HS-5 (cell line): ENCODE results near the gene GALNTL6.
A peak's percentile ranks its signal among the peaks of the same experiment; 100 is the strongest.

ENCODE experiments used
- DNase-seq: peaks from one replicate; pipeline ENCODE4 v3.0.0-alpha.2; 2012; ENCODE audit warnings: low read depth

GALNTL6 gene

DNA sequence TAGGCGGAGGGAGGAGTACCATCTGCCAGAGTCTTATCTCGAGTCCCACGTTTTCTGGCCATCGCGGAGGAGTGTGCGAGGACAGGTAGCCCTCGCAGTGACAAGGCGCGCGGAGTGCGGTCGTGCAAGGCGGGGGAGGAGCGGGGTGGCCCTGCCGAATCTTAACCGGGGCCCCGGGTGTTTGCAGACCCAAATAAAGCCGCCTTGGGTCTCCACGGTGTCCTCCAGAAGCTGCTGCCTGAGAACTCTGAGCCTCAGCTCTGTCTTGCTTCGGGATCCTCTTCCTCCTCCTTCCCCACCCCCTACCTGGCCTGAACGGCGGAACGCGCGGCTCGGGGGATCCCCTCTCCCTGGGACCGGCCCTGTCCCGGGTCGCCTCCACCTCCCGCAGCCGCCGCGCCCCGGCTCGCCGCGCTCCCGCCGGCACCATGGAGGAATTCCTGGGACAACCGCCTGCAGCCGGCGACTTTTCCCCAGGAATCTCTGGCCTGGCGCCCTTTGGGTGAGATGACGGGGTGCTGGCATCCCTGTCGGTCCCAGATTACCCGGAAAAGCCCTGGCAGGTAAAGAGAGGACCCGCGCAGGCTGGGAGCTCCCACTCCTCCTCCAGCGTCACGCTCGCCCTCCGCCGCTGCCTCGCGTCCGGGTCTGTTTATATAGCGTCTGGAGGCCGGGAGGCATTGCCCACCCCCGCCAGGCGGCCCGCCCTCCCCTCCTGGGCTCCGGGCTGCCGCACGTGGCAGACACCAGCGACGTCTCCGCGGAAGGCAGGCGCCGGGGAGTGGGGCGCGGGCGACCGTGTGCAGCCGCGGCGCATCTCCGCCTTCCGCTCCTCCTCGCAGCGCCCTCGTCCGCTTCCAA, at the start of gene GALNTL6:
Gene GALNTL6, plus strand, starts transcription at position 740 of the 861 bp plus-strand sequence.
- DNase-seq: peak; percentile 19

DNA sequence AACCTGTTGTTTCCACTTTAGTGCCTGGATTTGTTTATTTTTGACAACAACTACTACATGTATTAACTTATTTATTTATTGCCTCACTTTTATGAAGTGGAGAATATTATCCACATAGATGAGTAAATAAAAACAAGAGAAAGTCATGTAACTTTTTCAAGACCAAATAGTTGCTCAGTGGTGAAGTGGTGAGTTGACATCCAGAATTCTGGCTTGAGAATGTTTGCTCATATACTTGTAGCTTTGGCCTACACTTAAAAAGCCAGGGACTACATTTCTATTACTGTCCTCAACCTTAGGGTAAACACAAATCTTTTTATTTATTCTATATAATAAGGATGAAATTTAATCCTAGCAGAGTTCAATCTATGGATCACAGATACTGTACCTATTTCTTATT, 47.7 kb upstream of the GALNTL6 start:
- no peak for DNase-seq

DNA sequence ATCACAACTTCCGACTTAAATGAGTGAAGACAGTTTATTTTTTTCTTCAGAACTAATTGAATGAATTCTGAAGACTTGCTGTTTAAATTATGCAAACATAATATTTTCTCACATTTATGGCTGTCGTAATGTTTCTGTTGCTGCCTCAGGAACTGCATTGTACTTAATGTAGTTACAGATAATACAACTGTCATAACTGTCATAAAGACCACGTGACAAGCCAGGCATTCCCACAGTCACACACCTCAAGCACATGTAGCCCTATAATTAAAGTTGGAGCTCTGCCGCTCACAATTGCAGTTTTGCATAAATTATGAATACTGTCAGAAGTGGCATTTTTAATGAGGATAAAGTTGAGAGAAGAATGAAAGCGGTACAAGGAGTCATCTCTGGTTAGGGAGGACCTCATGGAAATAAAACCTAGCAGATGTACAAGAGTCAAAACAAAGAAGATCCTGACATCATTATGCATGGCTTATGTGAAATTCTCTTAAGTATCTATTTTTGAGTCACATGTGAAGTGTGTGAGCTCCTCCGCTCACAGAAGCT, 38.5 kb upstream of the GALNTL6 start:
- DNase-seq: no peak

DNA sequence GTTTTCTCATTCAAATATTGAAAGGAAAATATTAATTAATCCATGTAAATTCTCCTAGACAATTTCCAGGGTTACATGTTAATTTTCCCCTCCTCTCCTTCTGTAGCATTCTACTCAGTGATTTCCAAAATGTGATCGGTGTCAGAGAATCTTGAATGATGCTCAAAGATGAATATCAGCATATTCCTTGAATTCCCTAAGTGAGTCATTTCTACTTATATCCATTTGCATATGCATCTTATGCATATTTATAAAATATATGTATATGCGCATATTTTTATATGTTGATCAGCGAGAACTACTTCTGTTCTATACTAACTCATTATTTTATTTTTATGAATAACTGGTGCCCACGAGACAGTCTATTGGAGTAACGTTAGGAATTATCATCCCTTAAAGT, 33.9 kb upstream of the GALNTL6 start:
- DNase-seq: no peak

DNA sequence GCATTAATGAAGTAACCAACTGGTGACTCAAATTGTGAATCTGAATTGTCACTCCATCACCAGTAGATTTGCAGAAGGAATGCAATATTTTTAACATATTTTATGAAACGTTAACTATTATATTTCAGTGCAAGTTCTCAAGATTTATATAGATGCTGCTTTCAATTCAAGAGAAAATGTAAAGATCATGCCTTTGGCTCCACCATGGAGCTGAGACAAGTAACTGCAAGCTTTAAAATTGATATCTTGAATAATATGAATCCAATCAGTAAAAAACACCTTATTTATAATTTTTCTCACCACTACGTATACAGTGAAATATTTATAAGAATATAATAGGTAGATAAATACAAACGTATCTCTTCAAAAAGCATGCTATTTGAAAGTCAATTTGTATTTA, 27.8 kb upstream of the GALNTL6 start:
- no peak for DNase-seq

DNA sequence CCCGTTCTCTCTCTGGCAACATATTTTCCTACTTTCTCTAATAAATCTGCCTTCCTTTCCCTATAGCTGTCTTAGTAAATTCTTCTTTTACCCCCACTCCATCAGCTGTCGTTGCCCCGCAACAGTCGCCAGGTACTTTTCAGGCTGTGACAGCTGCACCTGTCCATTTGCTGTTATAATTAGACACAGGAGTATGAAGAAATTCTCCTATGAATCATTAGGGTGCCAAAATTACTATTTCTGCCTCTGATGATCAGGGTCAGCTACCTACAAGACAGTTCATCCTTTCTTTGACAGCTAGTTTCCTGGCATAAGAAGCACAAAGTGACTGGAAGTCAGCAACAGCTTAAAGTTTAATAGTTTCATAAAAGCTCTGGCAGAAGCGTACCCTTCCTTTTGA, 19.5 kb upstream of the GALNTL6 start:
- no peak for DNase-seq

DNA sequence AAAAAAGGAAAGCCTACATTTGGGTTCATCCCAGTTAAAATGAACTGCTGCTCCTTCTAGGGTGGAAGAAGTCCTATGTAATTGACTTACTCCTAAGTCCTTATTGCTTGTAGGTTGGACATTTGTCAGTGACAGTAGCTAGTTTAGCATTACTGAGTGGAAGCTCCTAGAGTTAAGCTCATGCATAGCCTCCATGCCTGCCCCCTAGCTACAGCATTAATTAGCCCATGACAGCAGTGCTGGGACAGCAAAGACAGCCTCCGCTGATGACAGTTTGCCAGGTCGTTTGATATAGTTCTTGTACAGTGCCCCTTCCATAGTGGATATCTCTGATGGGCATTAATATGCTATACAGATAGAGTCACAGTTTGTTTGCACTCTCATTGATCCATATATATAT, 18.7 kb upstream of the GALNTL6 start:
- no peak for DNase-seq

DNA sequence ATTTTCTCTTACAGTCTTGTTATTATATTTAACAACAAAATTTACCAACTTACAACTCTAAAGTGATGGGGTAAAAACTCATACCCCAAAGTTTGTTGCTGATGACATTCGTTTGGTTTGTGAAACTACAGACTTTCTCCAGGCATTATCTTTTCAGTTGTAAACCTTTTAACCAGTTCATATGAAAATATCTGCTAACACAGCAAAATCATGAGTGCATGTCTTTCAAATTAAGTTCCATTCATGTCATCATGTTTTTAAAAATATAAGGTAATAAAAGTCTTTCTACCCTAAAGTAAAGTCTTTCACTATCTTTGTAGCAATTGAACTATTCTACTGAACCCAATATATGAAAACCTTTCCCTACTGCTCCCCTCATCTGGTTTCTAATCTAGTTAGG, 3.4 kb upstream of the GALNTL6 start:
- DNase-seq: no peak

DNA sequence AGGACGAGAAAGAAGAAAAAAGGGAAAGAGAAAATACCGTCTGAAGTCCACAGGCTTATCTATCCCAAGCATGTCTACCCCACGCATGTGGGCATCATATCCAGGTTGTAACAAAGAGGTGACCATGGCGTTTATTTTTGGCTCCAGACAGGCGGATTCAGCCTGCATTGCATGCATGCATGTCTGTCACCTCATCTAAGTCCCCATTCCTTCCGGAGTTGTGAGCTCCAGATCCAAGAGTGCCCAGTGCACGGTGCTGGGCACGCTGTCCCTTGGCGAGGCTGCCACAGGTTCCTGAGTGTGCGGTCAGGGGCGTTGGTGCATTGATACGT, 905 bp upstream of the GALNTL6 start:
- DNase-seq: no peak

DNA sequence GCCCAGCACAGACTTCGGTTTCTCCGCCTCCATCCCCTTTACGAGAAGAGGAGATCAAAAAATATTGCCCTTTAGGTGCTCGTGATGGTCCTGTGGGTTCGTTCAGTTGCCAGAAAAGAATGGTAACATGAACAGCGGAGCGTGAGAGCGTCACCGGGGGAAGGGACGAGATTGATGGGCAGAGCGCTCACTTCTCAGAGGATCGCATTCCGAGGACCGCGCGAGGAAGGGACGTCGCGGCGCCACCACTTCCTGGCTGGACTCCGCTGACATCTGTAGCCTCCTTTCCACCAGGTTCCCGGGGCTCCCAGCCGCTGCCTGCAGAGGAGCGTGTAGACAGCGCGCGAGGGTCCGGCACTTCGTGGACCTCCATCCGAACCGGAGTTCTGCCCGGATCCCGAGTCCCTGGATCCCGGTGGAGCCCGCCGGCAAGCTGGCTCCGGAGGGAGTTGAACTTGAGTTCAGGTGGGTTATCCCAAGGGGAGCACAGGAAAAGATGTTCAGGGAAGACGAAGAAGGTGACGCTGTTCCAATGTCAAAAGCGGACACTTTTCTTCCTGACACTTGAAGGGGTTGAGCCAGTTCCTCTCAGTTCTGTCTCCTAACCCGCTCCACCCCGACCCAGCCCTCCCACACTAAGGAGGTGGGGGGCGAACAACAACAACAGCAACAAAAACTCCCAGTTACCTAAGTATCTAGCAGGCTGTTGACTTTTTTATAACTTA, 484 bp downstream of the GALNTL6 start:
- no peak for DNase-seq

DNA sequence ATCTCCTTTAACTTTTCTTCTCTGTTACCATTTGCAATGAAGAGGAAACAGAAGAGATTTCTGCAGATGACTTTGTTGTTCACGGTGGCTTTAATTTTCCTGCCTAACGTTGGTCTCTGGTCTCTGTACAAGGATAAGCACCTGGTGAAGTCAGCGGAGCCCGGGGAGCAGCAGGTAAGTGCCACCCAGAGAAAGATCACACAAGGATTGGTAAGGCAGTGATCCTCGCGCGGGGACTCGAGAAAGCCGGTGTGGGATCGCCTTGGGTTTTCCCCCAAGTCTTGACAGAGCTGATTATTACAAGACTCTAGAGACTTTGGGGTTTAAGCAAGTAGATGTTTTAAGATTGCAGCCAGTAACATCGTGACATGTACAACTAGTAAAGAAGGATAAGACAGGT, 1.3 kb downstream of the GALNTL6 start:
- DNase-seq: no peak

DNA sequence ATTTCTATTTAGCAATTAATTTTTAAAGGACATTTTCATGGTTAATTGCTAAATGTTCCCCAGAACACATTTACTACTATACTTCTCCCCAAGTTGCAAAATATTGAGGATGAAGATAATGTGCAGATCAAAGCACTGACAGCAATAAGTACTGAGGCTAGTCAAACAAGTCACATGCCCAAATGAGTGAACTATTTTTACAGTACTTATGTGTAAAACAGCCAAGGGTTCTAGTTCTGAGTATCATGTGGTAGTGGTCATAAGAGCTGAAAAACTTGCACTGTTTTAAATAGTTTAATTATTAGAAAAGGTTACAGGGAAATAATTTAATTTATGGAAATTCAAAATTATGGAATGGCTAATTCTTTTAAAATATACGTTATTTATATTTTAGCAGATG, 3.8 kb downstream of the GALNTL6 start:
- no peak for DNase-seq

DNA sequence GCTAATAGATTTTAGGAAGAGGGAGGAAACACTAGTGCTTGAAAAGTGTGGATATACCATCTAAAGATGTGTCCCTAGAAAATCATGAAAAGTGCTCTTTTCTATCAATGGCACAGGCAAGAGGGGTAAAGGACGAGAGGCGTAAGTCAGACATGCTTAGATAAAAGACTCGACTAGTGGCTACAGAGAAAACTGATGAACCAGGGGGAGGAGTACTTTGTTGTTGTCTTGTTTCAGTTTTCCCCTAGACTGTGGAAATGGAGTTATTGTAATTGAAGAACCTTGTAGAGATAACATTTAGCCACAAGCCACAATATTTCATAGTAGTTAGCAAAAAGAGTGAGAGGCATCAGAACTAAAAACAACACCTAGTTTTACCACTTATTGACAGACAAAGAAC, 21.4 kb downstream of the GALNTL6 start:
- no peak for DNase-seq

DNA sequence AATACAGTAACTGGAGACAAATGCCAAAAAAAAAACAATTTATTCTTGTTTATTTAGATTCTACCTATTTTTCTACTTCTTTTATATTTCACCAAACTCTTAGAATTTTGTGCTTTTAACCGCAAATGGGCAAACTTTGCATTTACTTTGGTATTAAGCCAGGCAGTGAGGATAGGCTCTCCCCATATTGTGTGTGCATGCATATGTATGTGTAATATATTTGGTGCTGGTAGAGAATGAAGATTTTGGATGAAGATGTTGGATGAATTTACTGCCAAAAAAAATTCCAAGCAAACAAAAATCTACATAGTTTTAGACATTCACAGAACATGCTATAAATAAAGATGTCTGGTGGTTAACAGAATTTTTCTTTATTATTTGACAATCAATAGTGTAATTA, 30.3 kb downstream of the GALNTL6 start:
- no peak for DNase-seq

DNA sequence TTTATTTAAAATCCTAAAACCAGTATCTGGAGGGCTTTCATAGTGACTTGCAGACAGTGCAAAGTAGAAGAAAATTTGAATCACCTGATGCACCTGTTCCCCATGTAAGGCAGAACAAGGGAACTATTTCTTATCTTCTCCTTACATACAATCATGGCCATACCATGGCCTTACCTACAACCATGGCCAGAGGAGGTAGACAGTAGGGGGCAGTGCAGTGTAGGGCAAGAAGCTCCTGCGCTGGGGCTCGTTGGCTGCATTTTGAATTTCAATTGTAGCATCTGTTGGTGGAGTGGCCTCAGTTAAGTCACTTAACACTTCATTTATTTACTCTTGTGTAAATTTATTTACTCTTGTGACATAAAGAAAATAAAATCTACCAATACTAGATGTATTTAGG, 33.0 kb downstream of the GALNTL6 start:
- no peak for DNase-seq

DNA sequence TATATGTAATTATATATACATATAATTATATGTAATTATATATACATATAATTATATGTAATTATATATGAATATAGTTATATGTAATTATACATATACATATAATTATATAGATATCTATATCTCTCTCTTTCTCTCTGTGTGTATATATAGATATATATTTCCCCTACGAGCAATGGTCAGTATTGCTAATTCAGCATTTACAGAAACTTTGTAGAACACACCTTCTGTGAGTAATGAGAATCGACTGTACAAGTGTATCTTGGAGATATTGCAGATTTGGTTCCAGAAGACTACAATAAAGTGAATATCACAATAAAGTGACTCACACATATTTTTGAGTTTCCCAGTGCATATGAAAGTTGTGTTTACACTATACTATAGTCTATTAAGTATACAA, 33.7 kb downstream of the GALNTL6 start:
- DNase-seq: no peak

DNA sequence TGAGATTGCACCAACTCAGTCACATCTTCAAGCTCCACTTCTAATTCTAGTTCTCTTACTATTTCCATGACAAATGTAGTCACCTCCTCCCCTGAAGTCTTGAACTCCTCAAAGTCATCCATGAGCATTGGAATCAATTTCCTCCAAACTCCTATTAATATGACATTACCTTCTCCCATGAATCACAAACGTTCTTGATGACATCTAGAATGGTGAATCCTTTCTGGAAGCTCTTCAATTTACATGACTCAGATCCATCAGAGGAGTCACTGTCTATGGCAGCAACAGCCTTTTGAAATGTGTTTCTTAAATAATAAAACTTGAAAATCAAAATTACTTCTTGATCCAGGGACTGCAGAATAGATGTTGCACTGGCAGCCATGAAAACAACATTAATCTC, 34.5 kb downstream of the GALNTL6 start:
- DNase-seq: peak; percentile 41

DNA sequence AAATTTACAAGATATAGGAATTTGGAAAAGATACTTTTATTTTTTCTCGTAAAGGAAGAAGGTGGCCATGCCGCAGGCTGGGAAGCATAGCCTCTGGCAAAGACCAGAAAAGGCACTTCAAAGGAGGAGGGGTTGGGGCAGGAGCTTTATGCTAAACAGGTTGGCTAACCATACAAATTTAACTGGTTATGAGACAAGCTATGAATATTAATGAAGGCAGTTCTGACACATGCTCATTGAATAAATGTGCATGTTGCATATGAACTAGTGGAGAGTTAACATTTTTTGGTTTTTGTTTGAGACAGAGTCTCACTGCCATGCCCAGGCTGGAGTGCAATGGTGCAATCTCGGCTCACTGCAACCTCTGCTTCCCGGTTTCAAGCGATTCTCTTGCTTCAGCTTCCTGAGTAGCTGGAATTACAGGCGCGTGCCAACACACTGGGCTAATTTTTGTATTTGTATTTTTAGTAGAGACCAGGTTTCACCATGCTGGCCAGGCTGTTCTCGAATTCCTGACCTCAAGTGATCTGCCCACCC, 36.5 kb downstream of the GALNTL6 start:
- DNase-seq: no peak

DNA sequence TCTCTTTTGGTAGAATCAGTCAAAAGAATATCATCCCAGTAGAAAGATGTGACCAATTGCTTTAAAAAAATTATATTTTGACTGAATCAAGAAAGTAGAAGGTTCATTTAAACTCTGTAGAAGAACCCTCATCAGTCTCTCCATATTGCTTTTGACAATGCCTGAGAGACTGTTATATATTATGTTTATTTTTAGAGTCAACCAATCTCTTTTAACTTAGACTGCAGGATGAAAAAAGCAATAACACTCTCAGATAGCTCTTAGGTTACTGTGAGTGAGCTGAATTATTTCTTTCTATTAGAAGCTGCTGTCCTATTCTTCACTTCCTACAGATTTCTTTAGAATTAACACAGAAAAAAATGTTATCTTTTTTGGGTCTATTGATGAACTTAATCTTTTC, 38.1 kb downstream of the GALNTL6 start:
- DNase-seq: no peak

DNA sequence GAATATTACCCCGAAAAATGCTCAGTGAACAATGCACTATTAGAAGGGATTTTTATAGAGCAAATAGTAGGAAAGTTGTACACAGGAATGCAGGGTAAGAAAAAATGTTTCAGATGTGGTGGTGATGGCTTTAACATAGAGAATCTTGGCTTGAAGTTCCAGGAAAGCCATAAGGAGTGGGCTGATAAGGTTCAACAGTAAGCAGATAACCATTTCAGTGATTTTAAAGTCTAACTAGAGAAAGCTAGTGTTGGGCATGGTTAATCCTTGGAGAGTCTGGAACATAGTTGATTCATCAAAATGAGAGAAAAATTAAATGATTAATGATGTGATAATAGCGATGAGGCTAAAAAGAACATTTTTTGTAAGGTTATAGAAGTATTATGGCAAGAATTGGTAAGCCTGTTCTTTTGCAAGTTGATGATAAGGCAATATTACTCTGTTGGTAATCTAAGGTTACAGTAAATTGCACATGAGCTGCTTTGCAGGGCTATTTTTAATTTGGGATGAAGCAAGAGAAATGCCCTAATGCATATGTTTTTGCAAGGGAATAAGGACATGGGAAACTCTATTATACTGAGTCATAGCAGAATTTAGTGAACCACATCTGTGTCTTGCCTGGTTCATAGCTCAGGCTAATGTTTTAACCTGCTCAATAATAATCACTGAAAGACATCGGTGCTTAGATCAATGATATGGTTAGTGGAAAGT, 44.3 kb downstream of the GALNTL6 start:
- no peak for DNase-seq

DNA sequence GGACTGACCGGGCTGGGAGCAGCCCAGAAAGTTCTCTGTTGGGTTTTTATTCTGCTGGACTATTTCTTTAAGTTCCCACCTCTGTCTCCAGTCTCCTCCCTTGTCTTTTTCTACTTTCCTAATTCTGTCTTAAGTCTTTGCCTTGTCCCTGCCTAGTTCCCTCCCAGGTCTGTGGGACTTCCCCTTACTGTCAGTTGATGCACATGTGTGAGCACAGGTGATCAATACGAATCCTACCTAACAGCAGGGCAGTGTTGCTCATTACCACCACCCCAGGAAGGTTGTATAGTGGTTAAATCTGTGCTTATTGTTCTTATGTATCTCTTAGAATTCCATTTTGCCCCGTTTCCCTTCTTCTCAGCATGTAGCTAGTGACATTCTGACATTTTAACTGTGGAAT, 62.1 kb downstream of the GALNTL6 start:
- DNase-seq: no peak

DNA sequence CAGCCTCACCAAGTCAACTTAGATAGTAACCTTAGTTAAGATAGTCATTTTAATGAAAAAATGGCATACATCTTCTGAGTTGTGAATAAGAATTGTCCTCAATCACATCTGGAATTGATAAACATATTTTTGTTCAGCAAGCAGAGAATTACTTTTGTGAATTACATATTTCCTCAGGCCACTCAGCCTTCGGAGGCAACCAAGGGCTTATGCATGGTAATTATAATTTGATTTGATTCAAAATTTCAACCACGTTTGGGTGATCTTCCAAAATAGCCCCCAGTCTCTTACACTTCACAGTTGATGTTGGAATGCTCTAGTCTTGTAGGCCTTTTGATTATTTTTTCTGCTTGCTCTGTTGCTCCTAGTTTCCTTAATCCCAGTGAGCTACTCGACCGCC, 63.4 kb downstream of the GALNTL6 start:
- DNase-seq: no peak

DNA sequence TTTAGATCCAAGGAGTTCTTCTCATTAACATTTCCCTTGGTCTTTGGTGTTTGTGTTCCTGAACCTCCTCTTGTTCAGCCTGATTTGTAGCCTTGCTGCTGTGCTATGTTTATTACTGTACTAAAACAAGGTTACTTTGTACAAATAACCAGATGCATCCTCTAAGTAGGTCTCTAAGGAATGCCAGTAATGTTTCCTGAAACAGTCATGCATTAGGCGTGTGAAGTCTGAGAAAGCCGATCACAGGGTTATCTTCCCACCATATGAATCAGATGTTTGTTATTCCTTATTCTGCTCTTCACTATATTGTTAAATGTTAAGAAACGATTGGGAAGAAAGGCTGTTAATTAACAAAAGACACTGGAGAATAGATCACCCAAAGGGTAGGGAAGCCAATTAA, 66.9 kb downstream of the GALNTL6 start:
- peak; percentile 82 for DNase-seq
